ENCODE results near the gene KIF23. TPM values are rescaled to one million over a fixed set of nuclear protein-coding genes. Genes with fewer than 3 reads are reported as not detected.
A peak's percentile ranks its signal among the peaks of the same experiment; 100 is the strongest.

Gene KIF23
- total and polyA plus RNA-seq, 8 donors = 2.1 to 26.3 (median 8.7) TPM

- H3K27me3 ChIP-seq = no peaks in the 10 kb centered on the region
- no peak overlapping the region for H3K4me3 ChIP-seq
- peaks cover 4 to 14% (median 7%) of the 10 kb centered on the region in 4 donors for H3K4me1 ChIP-seq
- H3K36me3 ChIP-seq = no peaks in the 10 kb centered on the region
- H3K9me3 ChIP-seq = peaks cover 0 to 10% (median 0%) of the 10 kb centered on the region in 4 donors
- DNase-seq = peak in 1 of 2 donors; percentile 61
- H3K27ac ChIP-seq = no peak overlapping the region
- intact Hi-C loops (cut with DNase I; ENCODE audit: low total_unique reads) = no loop called here
- WGBS, 5 donors = 57 to 84% (median 72%) methylated on average over 3 of the region's 3 CpGs
- TF ChIP-seq POLR2AphosphoS5 (IDR thresholded peaks at IDR 0.05) (no peak), CTCF (IDR thresholded peaks at IDR 0.05) (no peak), EP300 (IDR thresholded peaks at IDR 0.05) (no peak), POLR2A (IDR thresholded peaks at IDR 0.05) (no peak)
These were observed 75.0 kb downstream of the KIF23 start for GRCh38 chr15:69489073-69489571.

GRCh38 chr15:69490356-69491037 lies 76.3 kb downstream of the KIF23 start:
- Histone ChIP-seq H3K27me3 (no peaks in the 10 kb centered on the region), H3K4me3 (no peak overlapping the region), H3K36me3 (no peaks in the 10 kb centered on the region), H3K4me1 (peaks cover 0 to 7% (median 0%) of the 10 kb centered on the region in 4 donors), H3K27ac (no peak overlapping the region), H3K9me3 (peaks cover 0 to 10% (median 0%) of the 10 kb centered on the region in 4 donors)
- DNase-seq = no peak
- 54 to 69% (median 60%) methylated on average over 11 of the region's 11 CpGs for WGBS, 5 donors
- intact Hi-C loops (cut with DNase I; ENCODE audit: low total_unique reads) = no loop called here
- TF ChIP-seq POLR2A (IDR thresholded peaks at IDR 0.05) = no peak
- no peak for TF ChIP-seq POLR2AphosphoS5 (IDR thresholded peaks at IDR 0.05)
- no peak for TF ChIP-seq CTCF (IDR thresholded peaks at IDR 0.05)
- no peak for TF ChIP-seq EP300 (IDR thresholded peaks at IDR 0.05)

GRCh38 chr15:69491038-69491505 lies 76.9 kb downstream of the KIF23 start:
- H3K27me3 ChIP-seq = no peaks in the 10 kb centered on the region
- 16 to 44% (median 25%) methylated on average over 3 of the region's 3 CpGs for WGBS, 5 donors
- H3K4me3 ChIP-seq = no peak overlapping the region
- TF ChIP-seq POLR2A (IDR thresholded peaks at IDR 0.05) (no peak), POLR2AphosphoS5 (IDR thresholded peaks at IDR 0.05) (no peak), EP300 (IDR thresholded peaks at IDR 0.05) (no peak), CTCF (IDR thresholded peaks at IDR 0.05) (no peak)
- intact Hi-C loops (cut with DNase I; ENCODE audit: low total_unique reads) = no loop called here
- H3K36me3 ChIP-seq = no peaks in the 10 kb centered on the region
- H3K9me3 ChIP-seq = peaks cover 0 to 5% (median 0%) of the 10 kb centered on the region in 4 donors
- no peak overlapping the region for H3K27ac ChIP-seq
- H3K4me1 ChIP-seq = peaks cover 0 to 7% (median 0%) of the 10 kb centered on the region in 4 donors
- peak in 1 of 2 donors; percentile 29 for DNase-seq

GRCh38 chr15:69493406-69493805 lies 79.3 kb downstream of the KIF23 start:
- peak in 1 of 2 donors; percentile 36 for DNase-seq
- 88 to 95% (median 92%) methylated on average over 2 of the region's 2 CpGs for WGBS, 5 donors
- H3K36me3 ChIP-seq = no peaks in the 10 kb centered on the region
- peaks cover 0 to 5% (median 0%) of the 10 kb centered on the region in 4 donors for H3K9me3 ChIP-seq
- intact Hi-C loops (cut with DNase I; ENCODE audit: low total_unique reads) = no loop called here
- no peak for TF ChIP-seq POLR2A (IDR thresholded peaks at IDR 0.05)
- no peak for TF ChIP-seq POLR2AphosphoS5 (IDR thresholded peaks at IDR 0.05)
- TF ChIP-seq EP300 (IDR thresholded peaks at IDR 0.05) = no peak
- TF ChIP-seq CTCF (IDR thresholded peaks at IDR 0.05) = no peak
- H3K4me3 ChIP-seq = no peak overlapping the region
- no peaks in the 10 kb centered on the region for H3K27me3 ChIP-seq
- H3K27ac ChIP-seq = no peak overlapping the region
- H3K4me1 ChIP-seq = peaks cover 0 to 7% (median 0%) of the 10 kb centered on the region in 4 donors
